ENCODE results near the gene NIPAL1.
A peak's percentile ranks its signal among the peaks of the same experiment; 100 is the strongest.

NIPAL1 gene

GRCh38 chr4:48078425-48078824 is 61.9 kb downstream of the NIPAL1 start:
- no peak for DNase-seq (ENCODE audit: extremely low read depth, insufficient read length)
- no peak for TF ChIP-seq CTCF (IDR thresholded peaks at IDR 0.05; ENCODE audit: insufficient read depth, low read length, poor library complexity, severe bottlenecking)
- no peaks in the 10 kb centered on the region for H3K27me3 ChIP-seq (replicated peaks; ENCODE audit: control insufficient read depth, insufficient read depth, low read length)
- no peak overlapping the region for H3K4me3 ChIP-seq (replicated peaks; ENCODE audit: low read depth, low read length)
- H3K36me3 ChIP-seq (ENCODE audit: control insufficient read depth, insufficient read depth, low read length) = no peaks in the 10 kb centered on the region

GRCh38 chr4:48078862-48079655 is 62.5 kb downstream of the NIPAL1 start:
- TF ChIP-seq CTCF (IDR thresholded peaks at IDR 0.05; ENCODE audit: insufficient read depth, low read length, poor library complexity, severe bottlenecking) = no peak
- H3K27me3 ChIP-seq (replicated peaks; ENCODE audit: control insufficient read depth, insufficient read depth, low read length) = no peaks in the 10 kb centered on the region
- H3K4me3 ChIP-seq (replicated peaks; ENCODE audit: low read depth, low read length) = no peak overlapping the region
- no peak for DNase-seq (ENCODE audit: extremely low read depth, insufficient read length)
- H3K36me3 ChIP-seq (ENCODE audit: control insufficient read depth, insufficient read depth, low read length) = no peaks in the 10 kb centered on the region

- DNase-seq (ENCODE audit: extremely low read depth, insufficient read length) = no peak
- no peaks in the 10 kb centered on the region for H3K27me3 ChIP-seq (replicated peaks; ENCODE audit: control insufficient read depth, insufficient read depth, low read length)
- H3K36me3 ChIP-seq (ENCODE audit: control insufficient read depth, insufficient read depth, low read length) = no peaks in the 10 kb centered on the region
- TF ChIP-seq CTCF (IDR thresholded peaks at IDR 0.05; ENCODE audit: insufficient read depth, low read length, poor library complexity, severe bottlenecking) = no peak
- no peak overlapping the region for H3K4me3 ChIP-seq (replicated peaks; ENCODE audit: low read depth, low read length)
These were observed 63.4 kb downstream of the NIPAL1 start for GRCh38 chr4:48079972-48080391.

- Histone ChIP-seq H3K27me3 (replicated peaks; ENCODE audit: control insufficient read depth, insufficient read depth, low read length) (no peaks in the 10 kb centered on the region), H3K4me3 (replicated peaks; ENCODE audit: low read depth, low read length) (no peak overlapping the region), H3K36me3 (ENCODE audit: control insufficient read depth, insufficient read depth, low read length) (no peaks in the 10 kb centered on the region)
- no peak for TF ChIP-seq CTCF (IDR thresholded peaks at IDR 0.05; ENCODE audit: insufficient read depth, low read length, poor library complexity, severe bottlenecking)
- DNase-seq (ENCODE audit: extremely low read depth, insufficient read length) = no peak
These were observed 64.6 kb downstream of the NIPAL1 start for GRCh38 chr4:48081196-48081595.

- TF ChIP-seq CTCF (IDR thresholded peaks at IDR 0.05; ENCODE audit: insufficient read depth, low read length, poor library complexity, severe bottlenecking) = peak; percentile 16
- H3K27me3 ChIP-seq (replicated peaks; ENCODE audit: control insufficient read depth, insufficient read depth, low read length) = no peaks in the 10 kb centered on the region
- no peak overlapping the region for H3K4me3 ChIP-seq (replicated peaks; ENCODE audit: low read depth, low read length)
- H3K36me3 ChIP-seq (ENCODE audit: control insufficient read depth, insufficient read depth, low read length) = no peaks in the 10 kb centered on the region
- DNase-seq (ENCODE audit: extremely low read depth, insufficient read length) = no peak
These were observed 66.4 kb downstream of the NIPAL1 start for GRCh38 chr4:48082956-48083355.

All from GM06990 (cell line).